NB4 (cell line): Measurements from ENCODE around the gene SPATA13.
A peak's percentile ranks its signal among the peaks of the same experiment; 100 is the strongest.

Experiments
- DNase-seq: peaks from one replicate; pipeline ENCODE4 v3.0.0; 2010; ENCODE audit warnings: low read depth
- H3K4me3 ChIP-seq: one replicate; pipeline ENCODE4 v1.5.1; 2011; ENCODE audit warnings: mild to moderate bottlenecking, low read depth, low read length, moderate library complexity
- CTCF ChIP-seq: IDR thresholded peaks from one replicate; pipeline ENCODE4 v1.5.1; 2012; ENCODE audit warnings: low read depth, low read length
- MAX ChIP-seq: IDR thresholded peaks from 2 replicates; pipeline ENCODE4 v1.6.1; 2011; ENCODE audit warnings: low read depth, low read length
- MYC ChIP-seq: IDR thresholded peaks from 2 replicates; pipeline ENCODE4 v1.6.1; 2011; ENCODE audit warnings: low read depth, low read length
- POLR2A ChIP-seq: IDR thresholded peaks from 2 replicates; pipeline ENCODE4 v1.6.1; 2011; ENCODE audit warnings: mild to moderate bottlenecking; ENCODE audit not compliant: insufficient read length; ENCODE audit errors: extremely low read depth

The SPATA13 gene

GRCh38 chr13:24254146-24254841 lies 93.8 kb downstream of the SPATA13 start:
- H3K4me3 ChIP-seq: peak overlapping the region; percentile 39
- TF ChIP-seq MAX: peak; percentile 66
- no peak for TF ChIP-seq CTCF
- no peak for TF ChIP-seq POLR2A
- peak; percentile 33 for TF ChIP-seq MYC
- DNase-seq: peak; percentile 98

GRCh38 chr13:24257497-24257896 lies 97.0 kb downstream of the SPATA13 start:
- no peak overlapping the region for H3K4me3 ChIP-seq
- DNase-seq: no peak
- TF ChIP-seq MAX: no peak
- no peak for TF ChIP-seq MYC
- TF ChIP-seq CTCF: no peak
- no peak for TF ChIP-seq POLR2A

GRCh38 chr13:24261566-24261965 lies 101.0 kb downstream of the SPATA13 start:
- DNase-seq: no peak
- TF ChIP-seq MAX (no peak), CTCF (no peak), MYC (no peak), POLR2A (no peak)

GRCh38 chr13:24263632-24264031 lies 103.1 kb downstream of the SPATA13 start:
- H3K4me3 ChIP-seq: no peak overlapping the region
- TF ChIP-seq POLR2A: no peak
- no peak for TF ChIP-seq CTCF
- no peak for TF ChIP-seq MAX
- no peak for TF ChIP-seq MYC
- DNase-seq: no peak

More at GRCh38 chr13:24261566-24261965, 101.0 kb downstream of the SPATA13 start:
- no peak overlapping the region for H3K4me3 ChIP-seq

- no peak for DNase-seq
- no peak overlapping the region for H3K4me3 ChIP-seq
- TF ChIP-seq MAX (no peak), MYC (no peak), CTCF (no peak), POLR2A (no peak)
These were observed 104.5 kb downstream of the SPATA13 start for GRCh38 chr13:24264976-24265375.
